Measurements from ENCODE around the gene EVPL. TPM values are rescaled to one million over a fixed set of nuclear protein-coding genes. Genes with fewer than 3 reads are reported as not detected.

Gene EVPL
- total RNA-seq, 2 donors from 2014 or later = 0.05 to 0.64 TPM

GRCh38 chr17:76018340-76018680 is 8.8 kb downstream of the EVPL start:
- no peak overlapping the region for H3K4me3 Mint-ChIP-seq
- no peak overlapping the region for H3K27ac Mint-ChIP-seq
- no peak for ATAC-seq

DNA sequence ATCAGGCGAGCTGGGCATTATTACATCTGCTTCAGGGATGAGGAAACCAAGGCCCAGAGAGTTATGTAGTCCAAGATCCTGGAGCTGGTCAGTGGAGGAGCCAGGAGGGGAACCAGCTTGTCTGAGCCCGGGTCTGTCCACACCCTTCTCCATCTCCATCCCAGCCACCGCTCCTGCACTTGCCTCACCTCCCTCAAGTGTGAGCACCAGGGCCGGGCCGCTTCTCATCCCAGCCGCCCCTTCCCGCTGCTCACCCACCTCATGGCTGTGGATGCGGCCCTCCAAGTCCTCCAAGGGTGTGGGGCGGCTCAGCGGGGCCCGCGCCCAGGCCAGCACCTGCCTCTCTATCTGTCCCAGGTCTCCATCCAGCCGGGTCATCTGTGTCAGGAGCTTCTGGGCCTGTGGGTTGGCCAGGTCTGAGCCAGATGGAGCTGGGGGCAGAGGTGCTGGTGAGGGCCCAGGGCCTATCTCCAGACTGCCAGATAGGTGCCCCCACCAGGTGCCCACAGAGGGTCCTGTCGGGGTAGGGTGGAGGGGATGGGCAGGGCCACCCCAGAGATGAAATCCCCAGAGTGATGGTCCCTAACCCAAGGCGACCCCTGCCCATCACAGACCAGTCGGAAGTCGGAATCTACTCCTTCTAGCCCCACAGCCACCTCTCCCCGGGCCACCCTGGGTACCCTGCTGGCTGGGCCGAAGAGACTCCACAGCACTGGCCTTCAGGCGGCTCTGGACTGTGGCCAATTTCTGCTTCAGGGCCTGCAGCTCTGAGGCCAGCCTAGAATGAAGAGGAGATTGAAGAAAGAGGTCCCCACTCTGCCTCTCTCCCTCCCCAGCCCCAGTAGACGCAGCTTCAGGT is 9.4 kb downstream of the EVPL start:
- no peaks in the 10 kb centered on the region for H3K36me3 Mint-ChIP-seq

More at GRCh38 chr17:76018340-76018680, 8.8 kb downstream of the EVPL start:
- no peak for DNase-seq (ENCODE audit: low spot score)
- no peaks in the 10 kb centered on the region for H3K27me3 Mint-ChIP-seq
- H3K9me3 Mint-ChIP-seq = no peaks in the 10 kb centered on the region
- H3K36me3 Mint-ChIP-seq = no peaks in the 10 kb centered on the region
- H3K4me1 Mint-ChIP-seq (ENCODE audit: low read depth in 2 of 2) = peaks cover 0 to 3% of the 10 kb centered on the region in 2 donors

DNA sequence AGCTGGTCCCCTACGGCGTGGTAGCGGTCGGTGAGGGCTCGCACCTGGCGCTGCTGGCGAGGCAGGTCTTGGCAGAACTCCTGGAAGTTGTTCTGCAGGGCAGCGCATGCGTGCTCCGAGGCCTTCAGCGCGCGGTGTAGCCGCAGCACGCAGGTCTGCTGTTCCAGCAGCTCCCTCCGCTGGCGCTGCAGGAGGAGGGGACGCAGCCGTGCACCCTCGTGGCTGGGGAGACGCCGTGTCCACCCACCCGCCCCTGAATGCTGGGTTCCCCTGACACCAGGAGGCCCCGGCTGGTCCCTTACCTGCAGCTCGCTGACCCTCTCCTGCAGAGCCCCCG is 12.2 kb downstream of the EVPL start:
- ATAC-seq (no peak), DNase-seq (ENCODE audit: low spot score) (no peak)
- H3K4me3 Mint-ChIP-seq = no peak overlapping the region
- peaks cover 0 to 3% of the 10 kb centered on the region in 2 donors for H3K4me1 Mint-ChIP-seq (ENCODE audit: low read depth in 2 of 2)
- H3K27me3 Mint-ChIP-seq = no peaks in the 10 kb centered on the region
- no peaks in the 10 kb centered on the region for H3K9me3 Mint-ChIP-seq
- H3K27ac Mint-ChIP-seq = no peak overlapping the region
- H3K36me3 Mint-ChIP-seq = no peaks in the 10 kb centered on the region

More for the DNA sequence above, 9.4 kb downstream of the EVPL start:
- DNase-seq (ENCODE audit: low spot score) (no peak), ATAC-seq (no peak)
- Mint-ChIP-seq H3K4me3 (no peak overlapping the region), H3K9me3 (no peaks in the 10 kb centered on the region), H3K4me1 (ENCODE audit: low read depth in 2 of 2) (peaks cover 0 to 3% of the 10 kb centered on the region in 2 donors), H3K27me3 (no peaks in the 10 kb centered on the region), H3K27ac (no peak overlapping the region)

- Mint-ChIP-seq H3K27me3 (no peaks in the 10 kb centered on the region), H3K27ac (peak overlapping the region in 1 of 2 donors; percentile 75), H3K4me3 (no peak overlapping the region), H3K9me3 (no peaks in the 10 kb centered on the region), H3K4me1 (ENCODE audit: low read depth in 2 of 2) (peaks cover 0 to 5% of the 10 kb centered on the region in 2 donors), H3K36me3 (no peaks in the 10 kb centered on the region)
- ATAC-seq (peak; percentile 83 to 84), DNase-seq (ENCODE audit: low spot score) (peak; percentile 80)
Observed at GRCh38 chr17:76014100-76014924, 12.8 kb downstream of the EVPL start.

DNA sequence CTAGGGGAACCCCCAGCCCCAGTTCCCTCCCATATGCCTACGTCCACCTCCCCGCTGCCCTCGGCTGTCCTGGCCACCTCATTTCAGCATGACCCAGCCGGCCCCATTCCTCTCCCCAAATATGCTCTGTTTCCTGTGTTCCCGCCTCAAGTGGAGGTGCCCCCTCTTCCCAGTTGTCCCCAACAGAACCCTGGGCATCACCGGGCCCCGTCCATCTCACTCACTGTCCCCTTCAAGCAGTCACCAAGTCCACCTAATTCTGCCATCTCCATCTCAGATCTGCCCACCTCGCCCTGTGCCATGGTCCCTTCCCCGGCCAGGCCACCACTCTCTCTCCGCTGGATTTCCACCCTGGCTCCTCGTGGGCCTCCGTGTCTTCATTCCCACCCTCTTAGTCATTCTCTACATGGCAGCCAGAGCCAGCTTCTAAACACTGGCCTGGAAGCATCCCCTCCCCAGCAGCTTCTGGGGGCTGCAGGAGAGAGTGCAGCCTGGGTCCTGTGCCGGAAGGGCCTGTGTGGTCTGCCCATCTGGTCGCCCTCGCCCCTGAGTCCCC is 13.7 kb downstream of the EVPL start:
- H3K36me3 Mint-ChIP-seq = no peaks in the 10 kb centered on the region
- DNase-seq (ENCODE audit: low spot score) = no peak
- peak overlapping the region in 1 of 2 donors; percentile 75 for H3K27ac Mint-ChIP-seq
- no peaks in the 10 kb centered on the region for H3K27me3 Mint-ChIP-seq
- H3K4me1 Mint-ChIP-seq (ENCODE audit: low read depth in 2 of 2) = peaks cover 0 to 7% of the 10 kb centered on the region in 2 donors
- no peak overlapping the region for H3K4me3 Mint-ChIP-seq
- no peaks in the 10 kb centered on the region for H3K9me3 Mint-ChIP-seq
- no peak for ATAC-seq

GRCh38 chr17:76011951-76012350 is 15.2 kb downstream of the EVPL start:
- H3K27me3 Mint-ChIP-seq = no peaks in the 10 kb centered on the region
- no peaks in the 10 kb centered on the region for H3K9me3 Mint-ChIP-seq
- ATAC-seq = no peak
- H3K36me3 Mint-ChIP-seq = no peaks in the 10 kb centered on the region
- no peak for DNase-seq (ENCODE audit: low spot score)
- H3K4me1 Mint-ChIP-seq (ENCODE audit: low read depth in 2 of 2) = peaks cover 0 to 7% of the 10 kb centered on the region in 2 donors
- H3K27ac Mint-ChIP-seq = no peak overlapping the region
- H3K4me3 Mint-ChIP-seq = no peak overlapping the region

GRCh38 chr17:76009969-76010661 is 17.0 kb downstream of the EVPL start:
- Mint-ChIP-seq H3K9me3 (no peaks in the 10 kb centered on the region), H3K27me3 (no peaks in the 10 kb centered on the region), H3K36me3 (no peaks in the 10 kb centered on the region), H3K4me1 (ENCODE audit: low read depth in 2 of 2) (peaks cover 0 to 11% of the 10 kb centered on the region in 2 donors), H3K4me3 (no peak overlapping the region), H3K27ac (no peak overlapping the region)
- peak; percentile 49 for DNase-seq (ENCODE audit: low spot score)
- ATAC-seq = no peak

DNA sequence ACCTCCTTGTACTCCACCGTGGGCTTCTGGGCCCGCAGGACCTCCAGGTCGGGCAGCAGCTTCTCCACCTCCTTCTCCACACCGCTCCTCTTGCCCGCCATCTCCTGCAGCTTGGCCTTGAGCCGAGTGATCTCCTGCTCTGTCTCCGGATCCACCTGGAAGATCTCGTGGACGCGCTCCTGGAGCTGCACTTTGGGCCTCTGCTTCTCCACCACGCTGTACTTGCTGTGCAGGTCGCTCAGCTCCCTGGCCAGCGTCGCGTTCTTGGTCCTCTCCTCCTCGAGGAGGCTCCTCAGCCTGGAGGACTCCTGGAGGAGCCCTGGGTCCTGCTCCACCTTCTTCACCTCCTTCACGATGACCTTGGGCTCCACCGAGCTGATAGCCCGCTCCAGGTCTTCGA is 17.7 kb downstream of the EVPL start:
- Mint-ChIP-seq H3K27me3 (no peaks in the 10 kb centered on the region), H3K4me3 (no peak overlapping the region), H3K4me1 (ENCODE audit: low read depth in 2 of 2) (peaks cover 0 to 11% of the 10 kb centered on the region in 2 donors), H3K36me3 (no peaks in the 10 kb centered on the region), H3K27ac (no peak overlapping the region), H3K9me3 (no peaks in the 10 kb centered on the region)
- DNase-seq (ENCODE audit: low spot score) = peak; percentile 16
- no peak for ATAC-seq

- no peaks in the 10 kb centered on the region for H3K36me3 Mint-ChIP-seq
- peak; percentile 57 for DNase-seq (ENCODE audit: low spot score)
- no peaks in the 10 kb centered on the region for H3K9me3 Mint-ChIP-seq
- H3K27ac Mint-ChIP-seq = no peak overlapping the region
- H3K4me3 Mint-ChIP-seq = no peak overlapping the region
- no peak for ATAC-seq
- peaks cover 0 to 8% of the 10 kb centered on the region in 2 donors for H3K4me1 Mint-ChIP-seq (ENCODE audit: low read depth in 2 of 2)
- H3K27me3 Mint-ChIP-seq = no peaks in the 10 kb centered on the region
Observed at GRCh38 chr17:76008630-76009425, 18.3 kb downstream of the EVPL start.

DNA sequence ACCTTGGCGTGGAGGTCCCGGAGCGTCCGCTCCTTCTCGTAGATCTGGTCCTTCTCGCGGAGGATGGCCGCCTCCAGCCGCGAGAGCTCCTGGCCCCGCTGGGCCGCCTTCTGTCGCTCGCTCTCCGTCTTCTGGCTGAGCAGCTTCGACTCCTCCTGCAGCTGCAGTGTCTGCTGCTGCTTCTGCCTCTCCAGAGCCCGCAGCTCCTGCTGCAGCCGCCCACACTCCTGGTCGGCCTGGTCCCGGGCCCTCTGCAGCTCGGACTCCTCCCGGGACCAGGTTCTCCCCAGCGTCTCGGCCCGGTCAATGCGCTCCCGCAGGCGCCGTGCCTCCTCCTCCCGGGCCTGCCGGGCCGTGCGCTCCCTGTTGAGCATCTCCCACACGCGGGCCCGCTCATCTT is 18.9 kb downstream of the EVPL start:
- H3K4me1 Mint-ChIP-seq (ENCODE audit: low read depth in 2 of 2) = peaks cover 0 to 8% of the 10 kb centered on the region in 2 donors
- H3K27ac Mint-ChIP-seq = no peak overlapping the region
- H3K4me3 Mint-ChIP-seq = no peak overlapping the region
- H3K36me3 Mint-ChIP-seq = no peaks in the 10 kb centered on the region
- no peaks in the 10 kb centered on the region for H3K9me3 Mint-ChIP-seq
- H3K27me3 Mint-ChIP-seq = no peaks in the 10 kb centered on the region
- peak; percentile 34 for DNase-seq (ENCODE audit: low spot score)
- no peak for ATAC-seq

- Mint-ChIP-seq H3K4me1 (ENCODE audit: low read depth in 2 of 2) (peaks cover 0 to 8% of the 10 kb centered on the region in 2 donors), H3K27me3 (no peaks in the 10 kb centered on the region), H3K4me3 (no peak overlapping the region), H3K27ac (no peak overlapping the region), H3K9me3 (no peaks in the 10 kb centered on the region), H3K36me3 (no peaks in the 10 kb centered on the region)
- ATAC-seq = no peak
- no peak for DNase-seq (ENCODE audit: low spot score)
Observed at GRCh38 chr17:76007850-76008165, 19.3 kb downstream of the EVPL start.

DNA sequence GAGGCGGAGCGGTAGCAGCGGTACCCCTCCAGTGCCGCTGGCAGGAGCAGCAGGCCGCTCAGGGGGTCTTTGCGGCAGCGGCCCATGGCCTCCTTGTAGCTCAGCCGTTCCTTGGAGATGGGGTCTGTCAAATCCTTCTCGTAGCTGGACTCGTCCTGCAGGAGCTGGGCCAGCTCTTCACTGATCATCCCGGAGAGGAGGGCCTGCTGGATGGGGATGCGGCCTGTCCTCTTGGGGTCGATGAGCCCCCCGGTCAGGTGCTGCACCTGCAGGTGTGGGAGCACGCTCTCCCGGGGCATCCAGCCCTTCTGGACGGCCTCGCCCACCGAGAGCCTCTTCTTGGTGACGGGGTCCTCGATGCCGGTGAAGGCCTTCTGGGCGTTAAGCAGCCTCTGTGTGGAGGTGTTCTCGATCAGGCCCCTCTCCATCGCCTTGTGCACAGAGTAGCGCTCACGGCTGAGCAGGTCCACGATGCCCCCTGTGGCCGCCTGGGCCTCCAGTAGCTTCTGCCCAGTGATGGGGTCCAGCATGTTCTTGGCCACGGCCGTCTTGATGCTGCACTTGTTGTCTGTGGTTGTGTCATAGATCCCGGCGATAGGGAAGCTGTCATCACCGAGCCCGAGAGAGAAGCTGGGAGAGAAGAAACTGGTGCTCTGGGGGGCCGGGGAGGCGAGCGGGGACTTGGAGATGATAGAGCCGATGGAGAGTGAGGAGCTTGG is 19.8 kb downstream of the EVPL start:
- DNase-seq (ENCODE audit: low spot score) = peak; percentile 49
- no peak for ATAC-seq
- no peaks in the 10 kb centered on the region for H3K9me3 Mint-ChIP-seq
- H3K4me3 Mint-ChIP-seq = no peak overlapping the region
- no peak overlapping the region for H3K27ac Mint-ChIP-seq
- no peaks in the 10 kb centered on the region for H3K27me3 Mint-ChIP-seq
- H3K4me1 Mint-ChIP-seq (ENCODE audit: low read depth in 2 of 2) = peaks cover 0 to 8% of the 10 kb centered on the region in 2 donors
- H3K36me3 Mint-ChIP-seq = no peaks in the 10 kb centered on the region

Data from natural killer cell treated with Interleukin-12 subunit alpha and Interleukin-12 subunit beta and Interleukin-15 and Interleukin-18, amount 100 ng/mL, for 72 hours (primary cell).